GM12878 (cell line): ENCODE data around the gene RALGPS2. TPM values are rescaled to one million over a fixed set of nuclear protein-coding genes. Genes with fewer than 3 reads are reported as not detected.

ENCODE experiments used
- ATAC-seq: fragments of 200-7000 bp; cut with Tn5 transposase; 3 replicates; pipeline ENCODE4 v1.9.1; 2020; ENCODE audit warnings: mild to moderate bottlenecking, moderate library complexity
- BruUV-seq: library from RNA; stranded (reverse); fragments of 400-500 nt; replicated peaks from 2 replicates; lab custom pipeline; 2021; lab: Mats Ljungman, UMichigan
- CTCF ChIA-PET: fragments of 300-600 bp; sonication (Branson Sonifier 250); formaldehyde crosslinking; extraction: SDS; loops from one replicate; lab custom pipeline; 2021; ENCODE audit warnings: inconsistent platforms; lab: Yijun Ruan, JAX
- POLR2A ChIA-PET: fragments of 350-600 bp; formaldehyde crosslinking; extraction: SDS; loops from one replicate; lab custom pipeline; 2021; ENCODE audit warnings: inconsistent platforms; lab: Charles Lee
- RAD21 ChIA-PET: fragments of 300-600 bp; sonication (Branson Sonifier 250); formaldehyde crosslinking; loops from one replicate; lab custom pipeline; 2023; ENCODE audit warnings: antibody characterized with exemption; ENCODE audit not compliant: unreplicated experiment; lab: Charles Lee
- SMC1A ChIA-PET: fragments of 300-600 bp; sonication (Branson Sonifier 250); formaldehyde crosslinking; loops from one replicate; lab custom pipeline; 2023; ENCODE audit not compliant: unreplicated experiment, uncharacterized antibody; lab: Charles Lee
- DNase-seq: peaks from one replicate; pipeline ENCODE4 v3.0.0-alpha.2; 2011; ENCODE audit warnings: low read depth, low spot score
- FAIRE-seq: peaks from 3 replicates; lab custom pipeline; 2011; peaks lifted over from hg19 to GRCh38; lab: Jason Lieb, UNC
- H2AFZ ChIP-seq: 2 replicates; pipeline ENCODE4 v1.6.0; 2011; ENCODE audit warnings: low read depth, low read length, control low read depth; ENCODE audit not compliant: control insufficient read depth
- H3K27ac ChIP-seq: 2 replicates; pipeline ENCODE4 v1.5.1; 2011; ENCODE audit warnings: control low read depth; ENCODE audit not compliant: control insufficient read depth, insufficient read depth
- H3K27me3 ChIP-seq, 2 experiments: replicated peaks in 1 of 2; 2 replicates each; pipeline versions ENCODE4 v1.6.0 to v1.6.1; 2011; ENCODE audit warnings: low read length in 1 of 2; ENCODE audit not compliant: control insufficient read depth in 2 of 2, insufficient read depth in 2 of 2
- H3K36me3 ChIP-seq, 2 experiments: 2 replicates each; pipeline ENCODE4 v1.5.1; 2011; ENCODE audit warnings: low read length in 1 of 2; ENCODE audit not compliant: control insufficient read depth in 2 of 2, insufficient read depth in 2 of 2
- H3K4me1 ChIP-seq: 2 replicates; pipeline ENCODE4 v1.6.1; 2011; ENCODE audit warnings: mild to moderate bottlenecking, low read length, moderate library complexity, mixed read lengths; ENCODE audit not compliant: control insufficient read depth, insufficient read depth
- H3K4me2 ChIP-seq: 2 replicates; pipeline ENCODE4 v1.6.0; 2011; ENCODE audit warnings: control low read depth; ENCODE audit not compliant: control insufficient read depth, insufficient read depth
- H3K4me3 ChIP-seq: fragments of 200-600 bp; sonication (generic); 2 replicates; pipeline ENCODE4 v1.5.1; 2016
- H3K79me2 ChIP-seq: 2 replicates; pipeline ENCODE4 v1.6.0; 2011; ENCODE audit warnings: low read length; ENCODE audit not compliant: control insufficient read depth, insufficient read depth
- H3K9ac ChIP-seq: 2 replicates; pipeline ENCODE4 v1.8.0; 2011; ENCODE audit warnings: low read length, control low read depth, mixed read lengths; ENCODE audit not compliant: control insufficient read depth, insufficient read depth
- H3K9me3 ChIP-seq: replicated peaks from 3 replicates; pipeline ENCODE4 v1.5.1; 2011; ENCODE audit warnings: mild to moderate bottlenecking, low read length; ENCODE audit not compliant: control insufficient read depth, insufficient read depth
- H4K20me1 ChIP-seq: 2 replicates; pipeline ENCODE4 v1.6.0; 2011; ENCODE audit not compliant: control insufficient read depth, insufficient read depth
- CHD4 ChIP-seq: fragments of 200-600 bp; sonication (generic); IDR thresholded peaks from 2 replicates; pipeline ENCODE4 v1.6.1; 2016; ENCODE audit warnings: mild to moderate bottlenecking
- DPF2 ChIP-seq: fragments of 450-650 bp; IDR thresholded peaks from 2 replicates; pipeline ENCODE4 v1.6.1; 2017; ENCODE audit warnings: mild to moderate bottlenecking
- GABPA ChIP-seq: IDR thresholded peaks from 2 replicates; pipeline ENCODE4 v1.6.1; 2014; ENCODE audit warnings: antibody characterized with exemption, low read depth, mild to moderate bottlenecking, inconsistent platforms
- JUND ChIP-seq: IDR thresholded peaks from 2 replicates; pipeline ENCODE4 v1.6.1; 2012; ENCODE audit warnings: low read depth, mild to moderate bottlenecking, low read length, improper control_type of control experiment, moderate library complexity
- MAX ChIP-seq: IDR thresholded peaks from 2 replicates; pipeline ENCODE4 v1.6.1; 2012; ENCODE audit warnings: low read depth, low read length, improper control_type of control experiment
- MEF2B ChIP-seq: fragments of 450-650 bp; IDR thresholded peaks from 2 replicates; pipeline ENCODE4 v1.6.1; 2018; ENCODE audit warnings: mild to moderate bottlenecking, moderate library complexity; ENCODE audit not compliant: partially characterized antibody, poor library complexity, severe bottlenecking
- MXI1 ChIP-seq: fragments of 150-350 bp; IDR thresholded peaks from 2 replicates; pipeline ENCODE4 v1.6.1; 2011; ENCODE audit warnings: low read depth, mild to moderate bottlenecking, inconsistent platforms, low read length, improper control_type of control experiment
- NFYA ChIP-seq: IDR thresholded peaks from 2 replicates; pipeline ENCODE4 v1.6.1; 2011; ENCODE audit warnings: low read depth, mild to moderate bottlenecking, low read length, improper control_type of control experiment, borderline replicate concordance
- PAX8 ChIP-seq: fragments of 450-650 bp; IDR thresholded peaks from 2 replicates; pipeline ENCODE4 v1.6.1; 2017; ENCODE audit warnings: mild to moderate bottlenecking, moderate library complexity
- PML ChIP-seq: IDR thresholded peaks from 2 replicates; pipeline ENCODE4 v1.6.1; 2012; ENCODE audit warnings: low read length, inconsistent platforms
- SIX5 ChIP-seq: IDR thresholded peaks from 2 replicates; pipeline ENCODE4 v1.6.1; 2011; ENCODE audit warnings: mild to moderate bottlenecking, low read depth, low read length, moderate library complexity; ENCODE audit not compliant: severe bottlenecking
- SPI1 ChIP-seq: IDR thresholded peaks from 2 replicates; pipeline ENCODE4 v1.6.1; 2011; ENCODE audit warnings: low read depth, mild to moderate bottlenecking, low read length, moderate library complexity, borderline replicate concordance; ENCODE audit not compliant: insufficient read depth
- SUPT20H ChIP-seq: IDR thresholded peaks from 2 replicates; pipeline ENCODE4 v1.6.1; 2011; ENCODE audit warnings: low read depth, mild to moderate bottlenecking, low read length, moderate library complexity, borderline replicate concordance; ENCODE audit not compliant: control insufficient read depth
- USF2 ChIP-seq: IDR thresholded peaks from 2 replicates; pipeline ENCODE4 v1.6.1; 2011; ENCODE audit warnings: low read depth, low read length, improper control_type of control experiment, borderline replicate concordance
- WRNIP1 ChIP-seq: IDR thresholded peaks from 2 replicates; pipeline ENCODE4 v1.6.1; 2011; ENCODE audit warnings: low read depth, low read length, improper control_type of control experiment, borderline replicate concordance
- ZBTB40 ChIP-seq: fragments of 450-650 bp; IDR thresholded peaks from 2 replicates; pipeline ENCODE4 v1.6.1; 2016; ENCODE audit warnings: mild to moderate bottlenecking, moderate library complexity, borderline replicate concordance
- ZNF207 ChIP-seq: fragments of 450-650 bp; IDR thresholded peaks from 2 replicates; pipeline ENCODE4 v1.6.1; 2014; ENCODE audit warnings: antibody characterized with exemption, mild to moderate bottlenecking, borderline replicate concordance
- ZNF622 ChIP-seq: fragments of 450-650 bp; IDR thresholded peaks from 2 replicates; pipeline ENCODE4 v1.6.1; 2017; ENCODE audit warnings: mild to moderate bottlenecking, inconsistent platforms
- WGBS: methylation state at CpG from one replicate; pipeline ENCODE4 v1.1.6; 2016; ENCODE audit warnings: low lambda C conversion rate; ENCODE audit not compliant: insufficient replicate concordance, insufficient coverage; ENCODE audit errors: missing lambda C conversion rate; 5-methylcytosine and 5-hydroxymethylcytosine counted together
- in situ Hi-C: fragments of 300-500 bp; cut with MboI; formaldehyde crosslinking; loops from 9 replicates; pipeline ENCODE4 v1.14.3; 2018; ENCODE audit warnings: mixed read lengths
- intact Hi-C: fragments of 100-400 bp; cut with micrococcal nuclease; formaldehyde crosslinking; loops from one replicate; pipeline ENCODE4 v1.14.2; 2022; ENCODE audit not compliant: unreplicated experiment
- polyA plus RNA-seq, 11 experiments: library from polyadenylated mRNA; depleted of rRNA in 4 of 11; unstranded in 6 of 11; stranded (reverse) in 5 of 11; fragments of >200 nt; fragmentation: Nextera tagmentation in 4 of 11; fragmentation: Illumina TruSeq in 1 of 11; extraction: Ambion mirVana in 4 of 11; extraction: Trizol in 1 of 11; gene quantifications; 1 replicate in 1 of 11; 2 replicates in 10 of 11; pipeline versions ENCODE4 v1.2.1 to v1.2.3, GENCODE V29; 2011 to 2016; ENCODE audit warnings: inconsistent platforms in 2 of 11, missing spikeins in 2 of 11, low read depth in 1 of 11
- total RNA-seq, 4 experiments: library from RNA; depleted of rRNA in 3 of 4; stranded (reverse); fragments of >200 nt in 3 of 4; fragmentation: Illumina TruSeq in 1 of 4; extraction: Trizol in 1 of 4; gene quantifications; 2 replicates each; pipeline versions ENCODE4 v1.2.1 to v1.2.3, GENCODE V29; 2013 to 2021
- TF ChIP-seq, protein P1 (sequence below): fragments of 450-650 bp; IDR thresholded peaks from 2 replicates; pipeline ENCODE4 v1.6.1; 2017; ENCODE audit warnings: mild to moderate bottlenecking, low read depth, inconsistent platforms; ENCODE audit not compliant: poor library complexity, severe bottlenecking

Gene RALGPS2
- total and polyA plus RNA-seq, 10 of the 15 experiments (the other 5 are each of a cell fraction or from before 2014, with no cell fraction given), result 0.08 to 3.7 (median 0.50) TPM

DNA sequence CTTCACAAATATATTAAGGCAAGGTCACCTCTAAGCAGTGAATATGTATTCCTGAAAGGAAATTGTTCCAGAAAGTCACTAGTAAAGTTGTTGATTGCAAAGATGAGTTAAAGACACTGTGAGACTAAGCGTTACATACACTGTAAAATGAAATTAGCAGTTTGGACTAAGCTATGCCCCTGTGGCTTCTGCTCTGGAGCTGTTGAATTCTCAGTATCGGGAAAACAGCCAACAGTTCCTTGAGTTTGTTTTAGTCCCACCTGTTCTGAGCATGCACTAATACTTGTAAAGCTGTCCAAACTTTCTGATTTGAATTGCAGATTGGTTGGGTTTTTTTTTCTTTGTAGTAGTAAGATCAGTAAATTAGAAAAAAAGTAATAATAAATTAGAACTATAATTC lies 124.9 kb downstream of the RALGPS2 start:
- no peak for FAIRE-seq
- BruUV-seq, result no TSS peak
- TF ChIP-seq DPF2 (no peak), MAX (no peak), WRNIP1 (no peak), ZNF622 (no peak), JUND (no peak), SUPT20H (no peak), PML (no peak), GABPA (no peak), MXI1 (no peak), PAX8 (no peak), CHD4 (no peak), NFYA (no peak), MEF2B (no peak), USF2 (no peak), ZBTB40 (no peak), SPI1 (no peak), SIX5 (no peak), ZNF207 (no peak)
- TF ChIP-seq, protein P1, sequence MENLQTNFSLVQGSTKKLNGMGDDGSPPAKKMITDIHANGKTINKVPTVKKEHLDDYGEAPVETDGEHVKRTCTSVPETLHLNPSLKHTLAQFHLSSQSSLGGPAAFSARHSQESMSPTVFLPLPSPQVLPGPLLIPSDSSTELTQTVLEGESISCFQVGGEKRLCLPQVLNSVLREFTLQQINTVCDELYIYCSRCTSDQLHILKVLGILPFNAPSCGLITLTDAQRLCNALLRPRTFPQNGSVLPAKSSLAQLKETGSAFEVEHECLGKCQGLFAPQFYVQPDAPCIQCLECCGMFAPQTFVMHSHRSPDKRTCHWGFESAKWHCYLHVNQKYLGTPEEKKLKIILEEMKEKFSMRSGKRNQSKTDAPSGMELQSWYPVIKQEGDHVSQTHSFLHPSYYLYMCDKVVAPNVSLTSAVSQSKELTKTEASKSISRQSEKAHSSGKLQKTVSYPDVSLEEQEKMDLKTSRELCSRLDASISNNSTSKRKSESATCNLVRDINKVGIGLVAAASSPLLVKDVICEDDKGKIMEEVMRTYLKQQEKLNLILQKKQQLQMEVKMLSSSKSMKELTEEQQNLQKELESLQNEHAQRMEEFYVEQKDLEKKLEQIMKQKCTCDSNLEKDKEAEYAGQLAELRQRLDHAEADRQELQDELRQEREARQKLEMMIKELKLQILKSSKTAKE, result no peak

More for the DNA sequence above, 124.9 kb downstream of the RALGPS2 start:
- Histone ChIP-seq H2AFZ (no peak overlapping the region), H3K27ac (no peak overlapping the region), H4K20me1 (no peaks in the 10 kb centered on the region), H3K9ac (no peak overlapping the region), H3K36me3 (no peaks in the 10 kb centered on the region), H3K4me1 (no peaks in the 10 kb centered on the region), H3K4me2 (no peak overlapping the region), H3K9me3 (no peaks in the 10 kb centered on the region), H3K4me3 (no peak overlapping the region), H3K79me2 (no peaks in the 10 kb centered on the region), H3K27me3 (no peaks in the 10 kb centered on the region)
- 67% methylated on average over 2 of the region's 2 CpGs for WGBS
- ChIA-PET POLR2A (no interaction called here), CTCF (interaction anchor here (0.8 to 1.1 kb wide), 2 partner anchors 74 to 154 kb away, joined by 3 read pairs; no protein-coding TSS in a partner anchor), RAD21 (no interaction called here), SMC1A (no interaction called here)
- intact Hi-C loops, result no loop called here
- ATAC-seq (no peak), DNase-seq (no peak)
- in situ Hi-C loops, result no loop called here
